Measurements from ENCODE around the gene SLC10A2.

GRCh38 chr13:103098535-103098934 lies 32.3 kb upstream of the SLC10A2 start:
- no peak for TF ChIP-seq CTCF (IDR thresholded peaks at IDR 0.05)
- TF ChIP-seq POLR2A (IDR thresholded peaks at IDR 0.05): no peak

All from body of pancreas (tissue), 4 donors.